HG02852 (cell line): ENCODE measurements around the gene NHLRC4.

Source experiments
- ATAC-seq: cut with Tn5 transposase; IDR thresholded peaks from one replicate; pipeline ENCODE4 v1.9.1; 2021; ENCODE audit warnings: mild to moderate bottlenecking, moderate library complexity; ENCODE audit not compliant: unreplicated experiment

NHLRC4 gene

DNA sequence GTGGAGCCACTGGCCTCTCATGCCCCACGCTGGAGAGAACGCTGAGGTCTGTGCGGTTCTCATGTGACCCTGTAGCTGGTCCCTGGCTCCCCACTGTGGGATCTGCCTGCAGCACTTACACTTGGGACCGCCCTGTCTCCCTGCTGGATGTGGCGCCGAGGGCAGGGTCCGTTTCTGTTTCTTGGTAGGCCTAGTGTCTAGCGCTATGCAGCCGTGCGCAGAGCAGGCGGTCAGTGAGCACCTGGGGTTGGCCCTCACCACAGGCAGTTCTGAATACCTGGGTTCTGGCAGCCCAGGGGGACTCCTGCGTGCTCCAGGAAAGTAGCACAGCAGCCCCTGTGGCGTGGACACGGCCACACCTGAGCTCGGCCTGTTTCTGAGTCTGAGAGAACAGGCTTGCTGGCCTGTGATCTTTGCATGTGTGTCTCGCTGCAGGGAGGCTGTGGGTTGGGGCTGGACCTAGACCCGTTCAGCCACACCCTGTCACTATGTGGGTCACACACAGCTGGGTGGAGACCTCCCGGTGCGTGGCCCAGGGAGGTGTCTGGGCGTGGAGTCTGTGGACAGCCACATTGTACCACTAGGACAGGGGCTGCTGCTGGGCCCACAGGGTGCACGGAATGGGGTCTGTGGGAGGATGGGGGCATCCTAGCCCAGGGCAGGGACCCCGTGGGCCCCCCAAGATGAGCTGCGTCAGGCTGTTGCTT lies 36.5 kb upstream of the NHLRC4 start:
- no peak for ATAC-seq

GRCh38 chr16:531494-532125 lies 35.2 kb upstream of the NHLRC4 start:
- ATAC-seq = no peak

- no peak for ATAC-seq
These were observed 33.2 kb upstream of the NHLRC4 start for GRCh38 chr16:533391-534123.

DNA sequence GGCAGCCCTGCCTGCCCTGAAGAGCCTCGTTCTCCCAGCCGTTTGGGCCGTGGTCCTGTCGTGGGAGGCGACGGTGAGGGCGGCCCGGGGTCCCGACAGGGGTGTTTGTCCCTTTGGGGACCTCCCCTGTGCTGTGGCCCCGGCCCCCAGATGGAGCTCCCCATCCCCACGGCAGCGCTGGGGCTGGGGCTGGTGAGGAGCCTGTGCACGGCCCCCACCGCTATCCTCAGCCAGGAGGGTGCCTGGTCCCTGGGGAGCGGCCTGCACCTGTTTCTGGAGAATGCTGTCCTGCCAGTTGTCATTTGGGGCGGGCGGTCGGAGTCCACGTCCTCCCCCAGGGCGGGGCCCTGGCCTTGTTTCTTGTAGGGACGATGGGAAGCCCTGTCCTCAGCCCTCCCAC lies 32.7 kb upstream of the NHLRC4 start:
- ATAC-seq = no peak

GRCh38 chr16:534856-535445 lies 31.9 kb upstream of the NHLRC4 start:
- no peak for ATAC-seq

- ATAC-seq = no peak
These were observed 31.1 kb upstream of the NHLRC4 start for GRCh38 chr16:535446-536405.

- ATAC-seq = no peak
These were observed 30.1 kb upstream of the NHLRC4 start for GRCh38 chr16:536746-537145.

DNA sequence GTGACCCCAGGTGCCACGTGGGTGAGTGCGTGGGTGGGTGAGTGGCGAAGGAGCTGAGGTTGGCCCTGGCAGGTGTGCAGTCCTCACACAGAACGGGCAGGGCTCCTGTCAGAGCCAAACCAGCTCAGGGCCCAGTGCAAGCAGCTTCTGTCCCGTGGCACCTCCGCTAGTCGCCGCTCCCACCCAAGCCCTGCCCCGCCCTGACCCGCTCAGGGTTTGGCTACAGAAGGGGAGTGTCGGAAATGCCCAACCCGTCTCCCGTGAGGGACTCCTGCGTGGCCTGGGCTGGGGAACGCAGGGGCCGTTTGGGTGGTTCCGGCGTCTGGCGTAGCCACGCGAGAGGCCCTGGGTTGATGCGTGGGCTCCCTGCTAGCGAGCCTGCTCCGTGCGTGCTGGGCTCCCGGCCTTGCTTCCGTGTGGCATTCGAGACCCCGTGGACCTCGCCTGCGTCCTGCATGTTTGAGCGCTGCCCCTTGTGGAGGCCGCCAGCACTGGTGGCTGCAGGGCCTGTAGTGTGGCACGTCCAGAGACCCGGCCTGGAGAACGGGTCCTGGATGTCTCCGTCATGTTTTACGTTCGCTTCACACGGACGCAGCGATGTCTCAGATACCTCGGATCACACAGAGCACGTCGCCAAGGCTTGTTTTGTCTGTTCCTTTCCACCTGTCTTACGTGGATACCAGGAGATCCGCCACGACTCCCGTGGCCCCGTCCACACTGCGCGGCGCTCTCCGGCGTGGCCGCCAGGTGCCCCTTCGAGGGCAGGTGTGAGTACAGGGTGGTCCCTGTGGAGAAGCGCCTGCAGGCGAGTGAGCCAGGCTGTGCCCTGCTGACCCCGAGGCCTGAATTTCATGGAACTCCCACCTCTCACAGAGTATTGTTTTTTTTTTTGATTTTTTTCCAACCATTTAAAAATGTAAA lies 29.1 kb upstream of the NHLRC4 start:
- ATAC-seq = no peak

- ATAC-seq = no peak
These were observed 26.8 kb upstream of the NHLRC4 start for GRCh38 chr16:539901-540530.

DNA sequence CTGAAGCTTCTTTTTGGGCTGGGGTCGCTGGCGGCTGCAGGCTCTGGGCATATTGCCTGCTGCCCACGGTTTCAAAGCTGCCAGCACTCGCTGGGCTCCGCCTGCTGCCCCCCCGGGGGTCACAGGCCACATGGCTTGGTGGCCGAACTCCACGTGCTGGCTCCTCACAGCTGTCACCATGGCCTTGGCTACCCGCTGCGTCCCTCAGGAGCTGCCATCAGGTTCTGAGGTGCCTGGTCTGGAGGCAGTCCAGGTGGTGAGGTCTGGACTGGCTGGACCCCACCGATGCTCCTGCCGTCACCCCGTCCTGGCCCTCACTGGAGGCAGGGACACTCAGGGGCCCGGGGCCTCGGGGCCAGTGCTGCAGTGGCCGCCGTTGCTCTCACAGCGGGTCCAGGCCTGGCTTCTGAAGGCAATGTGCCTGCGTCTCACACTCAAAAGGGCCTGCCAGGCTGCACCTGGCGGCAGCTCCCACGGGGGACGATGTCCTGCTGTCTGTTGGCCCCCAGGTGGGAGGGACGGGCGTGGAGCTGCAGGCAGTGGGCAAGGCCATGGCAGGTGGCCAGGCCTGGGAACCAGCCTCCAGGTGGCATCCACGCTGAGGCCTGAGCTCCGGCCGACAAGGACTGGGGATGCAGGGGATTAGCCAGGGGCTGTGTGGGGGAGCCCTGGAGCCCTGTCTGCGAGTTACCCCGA lies 26.0 kb upstream of the NHLRC4 start:
- ATAC-seq = no peak

DNA sequence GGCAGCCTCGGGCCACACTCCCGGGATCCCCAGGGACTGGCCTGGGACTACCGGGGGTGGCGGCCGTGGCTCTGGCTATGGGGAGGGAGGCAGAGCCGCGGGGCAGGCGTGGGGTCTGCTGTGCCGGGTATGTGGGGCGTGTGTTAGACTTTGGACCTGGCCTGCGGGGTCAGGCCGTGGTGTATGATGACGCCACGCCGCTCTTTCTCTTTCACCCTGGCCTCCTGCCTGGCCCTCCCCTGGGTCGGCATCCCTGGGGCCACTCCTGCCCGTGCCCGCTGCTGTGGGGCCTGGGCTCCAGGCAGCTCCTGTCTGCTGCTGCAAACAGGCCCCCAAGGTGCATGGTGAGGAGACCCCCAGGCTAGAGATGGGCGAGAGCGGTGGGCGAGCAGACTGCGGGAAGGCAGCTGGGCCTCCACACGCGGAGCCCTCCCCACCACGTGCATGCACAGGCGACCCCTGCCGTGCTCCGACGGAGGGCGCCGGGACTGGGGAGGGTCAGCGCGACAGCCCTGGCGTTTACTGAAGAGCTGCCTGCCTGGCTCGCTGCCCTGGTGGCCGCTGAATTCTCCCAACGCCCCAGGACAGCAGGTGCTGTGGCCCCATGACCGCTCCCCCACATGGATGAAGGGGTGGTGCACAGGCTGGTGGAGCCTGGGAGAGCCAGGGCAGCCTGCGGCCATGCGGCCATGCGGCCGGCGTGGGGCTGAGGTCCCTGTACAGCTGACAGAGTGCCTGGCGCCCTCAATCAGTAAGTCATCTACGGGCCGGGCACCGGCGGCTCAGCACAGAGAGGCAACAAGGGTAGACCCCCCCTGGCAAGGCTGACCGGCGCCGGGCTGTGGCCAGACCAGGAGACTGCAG lies 23.3 kb upstream of the NHLRC4 start:
- no peak for ATAC-seq

DNA sequence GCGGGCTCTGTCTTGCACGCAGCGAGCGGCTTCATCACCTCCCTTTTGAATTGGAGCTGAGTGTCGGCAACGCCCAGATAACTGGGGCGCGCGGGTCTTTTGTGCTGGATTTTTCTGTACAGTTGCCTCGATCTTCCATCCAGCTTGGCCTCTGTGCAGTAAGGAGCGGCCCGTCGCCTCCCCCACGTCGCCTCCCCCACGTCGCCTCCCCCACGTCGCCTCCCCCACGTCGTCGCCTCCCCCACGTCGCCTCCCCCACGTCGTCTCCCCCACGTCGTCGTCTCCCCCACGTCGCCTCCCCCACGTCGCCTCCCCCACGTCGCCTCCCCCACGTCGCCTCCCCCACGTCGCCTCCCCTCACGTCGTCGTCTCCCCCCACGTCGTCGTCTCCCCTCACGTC lies 22.3 kb upstream of the NHLRC4 start:
- no peak for ATAC-seq

GRCh38 chr16:546909-547770 lies 19.7 kb upstream of the NHLRC4 start:
- no peak for ATAC-seq

GRCh38 chr16:548586-548985 lies 18.2 kb upstream of the NHLRC4 start:
- no peak for ATAC-seq

DNA sequence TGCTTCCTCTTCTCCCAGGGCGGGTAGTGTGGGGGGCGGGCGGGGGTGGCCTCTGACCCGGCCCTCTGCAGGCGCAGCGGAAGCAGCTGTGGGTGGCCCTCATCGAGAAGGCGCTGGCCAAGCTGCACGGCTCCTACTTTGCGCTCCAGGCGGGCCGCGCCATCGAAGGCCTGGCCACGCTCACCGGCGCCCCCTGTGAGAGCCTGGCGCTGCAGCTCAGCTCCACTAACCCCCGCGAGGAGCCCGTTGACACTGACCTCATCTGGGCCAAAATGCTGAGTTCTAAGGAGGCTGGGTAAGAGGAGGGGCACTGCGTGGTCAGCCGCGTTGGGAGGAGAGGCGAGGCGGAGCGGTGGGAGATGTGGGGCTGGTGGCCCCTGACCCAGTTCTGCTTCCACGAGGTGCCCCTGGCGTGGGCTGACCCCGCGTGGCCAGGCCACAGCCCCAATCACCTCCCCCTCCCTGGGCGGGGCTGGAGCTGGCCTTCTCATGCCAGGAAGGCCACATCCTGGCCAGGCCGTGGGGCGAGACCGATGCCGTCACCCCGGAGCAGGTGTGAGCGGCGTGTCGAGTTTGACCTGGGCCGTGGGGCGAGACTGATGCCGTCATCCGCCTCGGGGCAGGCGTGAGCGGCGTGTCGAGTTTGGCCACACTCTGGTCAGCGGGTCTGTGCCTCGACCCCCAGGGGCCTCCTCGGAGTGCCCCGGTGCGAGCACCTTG lies 17.1 kb upstream of the NHLRC4 start:
- ATAC-seq = no peak

DNA sequence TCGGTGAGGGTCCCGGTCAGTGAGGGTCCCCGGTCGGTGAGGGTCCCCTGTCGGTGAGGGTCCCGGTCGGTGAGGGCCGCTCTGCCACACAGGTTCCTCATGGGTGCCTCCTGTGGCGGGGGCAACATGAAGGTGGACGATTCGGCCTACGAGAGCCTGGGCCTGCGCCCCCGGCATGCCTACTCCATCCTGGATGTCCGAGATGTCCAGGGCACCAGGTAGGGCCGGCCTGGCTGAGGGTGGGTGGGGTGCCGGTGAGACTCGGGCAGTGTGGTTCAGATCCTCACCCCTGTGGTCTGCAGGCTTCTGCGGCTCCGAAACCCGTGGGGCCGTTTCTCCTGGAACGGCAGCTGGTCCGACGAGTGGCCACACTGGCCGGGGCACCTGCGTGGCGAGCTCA lies 15.6 kb upstream of the NHLRC4 start:
- no peak for ATAC-seq
